ENCODE data around the gene TIPARP.
"Not testable (repeated sequence)": the region's sequence is repeated elsewhere in the genome, so short reads cannot be mapped to it uniquely, and the experiment has no call there.

The TIPARP gene

GRCh38 chr3:156678197-156678596, 3.8 kb downstream of the TIPARP start:
- DNase-seq = no peak

DNA sequence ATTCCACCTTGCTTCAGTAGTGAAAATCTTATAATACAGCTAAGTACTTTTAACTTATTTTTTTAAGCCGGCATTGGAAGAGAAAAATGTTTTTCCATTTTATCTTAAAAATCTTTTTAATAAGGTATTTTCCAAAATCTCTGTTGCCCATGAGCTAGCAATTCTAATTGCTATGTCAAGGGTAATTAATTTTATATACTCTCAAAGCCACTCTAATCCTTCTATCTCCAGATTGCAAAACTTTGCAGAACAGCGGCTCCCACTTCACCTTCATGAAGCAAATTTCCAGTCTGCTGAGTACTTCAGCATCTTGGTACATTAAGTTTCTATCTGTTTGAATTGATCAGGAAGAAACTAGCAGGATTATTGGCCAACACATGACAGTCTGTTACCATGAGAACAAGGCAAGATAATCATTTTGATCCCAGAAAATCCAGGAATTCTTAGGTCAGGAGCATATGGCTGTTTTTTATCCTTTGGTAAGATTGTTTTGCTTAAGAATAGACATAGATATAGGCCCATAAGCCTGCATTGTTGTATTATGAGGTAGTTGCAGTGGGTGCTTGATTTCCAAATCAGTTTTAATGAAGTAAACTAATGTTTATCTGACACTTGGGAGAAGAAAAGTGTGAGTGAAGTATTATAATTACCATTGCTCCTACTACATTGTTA, 6.0 kb downstream of the TIPARP start:
- no peak for DNase-seq

DNA sequence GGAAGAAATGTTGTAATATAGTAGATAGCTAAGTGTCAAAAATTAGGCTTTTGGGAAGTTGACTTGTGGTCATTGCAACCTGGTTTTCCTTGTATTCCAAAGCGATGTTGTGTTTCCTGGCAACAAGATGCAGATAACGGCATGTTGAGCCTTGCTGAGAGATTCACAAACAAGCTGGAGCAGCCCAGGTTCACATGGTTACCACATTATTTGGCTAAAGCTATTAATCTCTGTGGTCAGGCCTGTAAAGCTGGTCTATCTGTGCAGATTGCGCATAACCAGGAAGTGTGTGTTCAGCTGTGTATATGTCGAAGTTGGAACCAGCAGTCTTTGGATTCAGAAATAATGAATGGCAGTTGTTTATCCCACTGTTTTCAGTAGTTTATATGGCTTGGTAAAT, 6.6 kb downstream of the TIPARP start:
- DNase-seq = no peak

- DNase-seq = no peak
Observed at GRCh38 chr3:156682501-156682900, 8.1 kb downstream of the TIPARP start.

- DNase-seq = no peak
Observed at GRCh38 chr3:156682963-156683362, 8.6 kb downstream of the TIPARP start.

- DNase-seq = no peak
Observed at GRCh38 chr3:156685198-156685597, 10.8 kb downstream of the TIPARP start.

- DNase-seq = no peak
Observed at GRCh38 chr3:156685752-156686151, 11.4 kb downstream of the TIPARP start.

DNA sequence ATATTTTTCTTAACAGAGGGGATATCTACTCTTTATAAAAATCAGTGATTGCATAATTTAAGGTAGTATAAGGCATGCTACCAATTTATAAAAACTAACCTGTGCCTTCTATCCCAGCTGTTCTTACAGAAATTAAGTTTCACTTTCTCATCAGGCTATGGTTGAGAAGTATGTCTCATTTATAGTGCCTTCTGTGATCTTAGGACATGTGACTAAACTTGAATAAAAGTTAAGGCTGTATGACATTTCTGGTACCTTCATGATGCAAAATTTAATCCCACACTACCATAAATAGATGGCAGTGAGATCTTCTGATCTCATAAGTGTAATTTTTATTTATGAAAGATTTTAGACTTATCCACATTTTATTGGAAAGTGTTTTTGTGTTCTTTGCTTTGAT, 12.6 kb downstream of the TIPARP start:
- DNase-seq = no peak

- DNase-seq = no peak
Observed at GRCh38 chr3:156688632-156689452, 14.5 kb downstream of the TIPARP start.

DNA sequence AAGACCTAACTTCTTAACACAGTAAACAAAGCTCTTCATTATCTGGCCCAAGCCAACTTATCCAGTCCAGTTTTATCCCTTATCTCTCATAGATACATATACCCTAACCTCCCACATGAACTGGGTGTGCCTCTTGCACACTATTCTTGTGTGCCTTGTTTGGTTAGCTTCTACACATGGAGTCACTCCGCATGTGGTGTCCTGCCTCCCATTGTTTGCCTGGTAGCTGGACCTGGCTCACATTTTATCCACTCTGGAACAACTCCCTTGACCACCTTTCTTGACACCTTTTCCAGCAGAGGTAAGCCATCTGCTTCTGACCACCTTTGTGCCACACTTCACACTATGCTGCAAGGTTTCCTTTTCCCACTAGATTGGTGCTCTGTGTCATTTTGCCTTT, 15.2 kb downstream of the TIPARP start:
- no peak for DNase-seq

- DNase-seq = no peak
Observed at GRCh38 chr3:156691920-156692319, 17.5 kb downstream of the TIPARP start.

- no peak for DNase-seq
Observed at GRCh38 chr3:156693166-156693565, 18.8 kb downstream of the TIPARP start.

GRCh38 chr3:156694536-156694935, 20.1 kb downstream of the TIPARP start:
- DNase-seq = no peak

GRCh38 chr3:156702367-156702766, 28.0 kb downstream of the TIPARP start:
- no peak for DNase-seq

- no peak for DNase-seq
Observed at GRCh38 chr3:156704370-156705036, 30.1 kb downstream of the TIPARP start.

DNA sequence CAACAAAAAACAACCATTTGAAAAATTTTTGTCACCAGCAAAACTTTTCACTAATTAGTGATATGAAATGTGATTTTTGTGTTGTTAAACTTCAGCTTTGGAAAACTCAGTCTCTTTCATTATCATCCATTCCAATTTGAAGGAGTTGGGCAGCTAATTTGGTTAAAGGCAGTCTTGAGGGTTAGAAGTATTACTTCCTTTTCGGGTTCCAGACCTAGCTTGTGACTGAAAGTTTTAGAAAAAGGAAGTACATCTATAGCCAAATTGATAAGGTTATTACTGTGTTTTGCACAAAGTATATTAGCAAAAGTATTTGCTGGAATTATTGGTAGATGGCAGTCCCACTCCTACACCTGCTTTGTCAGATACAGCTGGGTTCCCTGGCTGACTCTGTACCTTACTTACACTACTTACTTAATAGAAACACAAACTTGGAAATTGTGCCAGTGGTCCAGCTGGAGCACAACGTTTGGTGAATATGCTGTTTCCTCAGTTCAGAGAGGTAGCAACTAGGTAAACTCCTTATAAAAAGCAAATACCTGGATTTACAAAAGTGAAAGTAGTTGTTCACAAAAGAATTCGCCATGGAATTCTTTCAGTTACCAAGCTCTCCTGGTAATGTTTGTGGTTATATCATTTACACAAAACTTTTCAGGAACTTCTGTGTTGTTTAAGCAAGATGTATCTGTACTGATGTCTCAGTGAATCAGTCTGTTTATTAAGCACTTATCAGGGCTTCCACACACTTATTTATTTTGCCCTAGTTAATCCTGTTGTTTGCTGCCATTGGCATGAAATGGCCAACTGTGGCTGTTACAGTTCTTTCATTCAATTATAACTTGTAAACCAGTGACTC, 31.6 kb downstream of the TIPARP start:
- DNase-seq = no peak

DNA sequence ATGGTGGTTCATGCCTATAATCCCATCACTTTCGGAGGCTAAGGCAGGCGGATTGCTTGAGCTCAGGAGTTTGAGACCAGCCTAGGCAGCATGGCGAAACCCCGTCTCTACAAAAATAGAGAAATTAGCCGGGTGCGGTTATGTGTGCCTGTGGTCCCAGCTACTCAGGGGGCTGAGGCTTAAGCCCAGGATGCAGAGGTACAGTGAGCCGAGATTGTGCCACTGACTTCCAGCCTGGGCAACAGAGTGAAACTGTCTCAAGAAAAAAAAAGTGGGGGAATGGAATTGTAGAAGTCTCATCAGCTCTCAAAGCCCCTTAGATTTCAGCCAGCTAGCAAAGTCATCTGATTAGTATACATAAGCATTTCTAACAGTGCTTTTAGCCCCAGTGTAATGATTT, 33.2 kb downstream of the TIPARP start:
- DNase-seq = no peak

GRCh38 chr3:156710429-156710828, 36.0 kb downstream of the TIPARP start:
- DNase-seq = no peak

GRCh38 chr3:156711113-156711512, 36.7 kb downstream of the TIPARP start:
- DNase-seq = no peak

GRCh38 chr3:156711944-156712343, 37.6 kb downstream of the TIPARP start:
- DNase-seq = not testable (repeated sequence)

DNA sequence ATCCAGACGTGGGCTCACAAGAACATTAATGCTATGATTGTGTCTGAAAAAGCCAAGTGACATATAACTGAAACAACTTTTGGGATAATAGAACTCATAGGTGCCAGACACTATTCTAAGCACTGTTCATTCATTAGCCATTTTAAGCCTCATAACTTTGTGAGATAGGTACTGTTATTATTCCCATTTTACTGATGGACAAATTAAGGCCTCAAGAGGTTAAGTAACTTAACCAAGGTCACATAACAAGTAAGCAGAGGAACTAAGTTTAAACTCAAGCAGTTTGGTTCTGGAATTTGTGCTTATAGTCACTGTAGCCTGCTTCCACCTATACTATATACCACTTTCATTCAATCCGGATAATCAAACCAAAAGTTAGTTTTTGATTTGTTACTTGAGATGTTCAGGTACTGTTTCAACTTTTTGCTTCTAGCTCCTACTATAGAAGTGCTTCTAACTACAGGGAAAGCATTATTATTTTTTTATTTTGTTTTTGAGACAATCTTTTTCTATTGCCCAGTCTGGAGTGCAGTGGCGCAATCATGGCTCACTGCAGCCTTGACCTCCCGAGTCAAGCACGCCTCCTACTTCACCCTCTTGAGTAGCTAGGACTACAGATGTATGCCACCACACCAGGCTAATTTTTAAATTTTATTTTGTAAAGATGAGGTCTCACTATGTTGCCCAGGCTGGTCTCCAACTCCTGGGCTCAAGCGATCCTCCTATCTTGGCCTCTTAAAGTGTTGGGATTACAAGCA, 41.9 kb downstream of the TIPARP start:
- DNase-seq = no peak

DNA sequence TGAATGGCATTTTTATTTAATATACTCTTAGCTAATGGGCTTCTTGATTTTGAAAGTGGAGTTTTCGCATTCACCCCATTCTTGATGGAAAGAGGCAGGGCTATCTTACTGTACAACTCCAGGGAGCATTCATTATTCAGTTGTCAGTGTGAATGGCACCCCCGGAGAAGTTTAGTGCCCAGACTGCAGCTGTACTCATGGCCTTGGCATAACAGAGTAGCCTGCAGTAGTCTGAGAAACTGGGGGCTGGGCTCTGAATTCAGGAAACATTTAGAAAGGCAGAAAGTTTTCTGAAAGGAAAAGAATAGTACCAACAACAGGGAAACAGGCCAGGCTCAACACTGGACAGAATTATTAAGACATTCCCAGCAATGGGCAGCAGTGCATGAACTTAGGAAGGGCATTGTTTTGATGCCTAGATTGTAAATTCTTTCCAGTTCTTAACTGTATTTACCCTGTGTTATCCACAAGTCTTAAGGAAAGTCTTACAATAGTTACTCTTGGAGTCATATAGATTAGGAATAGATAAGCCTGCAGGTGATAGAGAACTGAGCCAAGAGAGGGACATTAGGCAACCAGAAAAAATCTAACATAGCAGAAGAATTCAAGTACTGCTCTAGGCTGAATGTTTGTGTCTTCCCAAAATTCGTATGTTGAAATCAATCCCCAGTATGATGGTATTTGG, 44.4 kb downstream of the TIPARP start:
- DNase-seq = no peak
